Spinal cord (tissue), 10 donors: ENCODE results near the gene ADGRV1. TPM values are rescaled to one million over a fixed set of nuclear protein-coding genes. Genes with fewer than 3 reads are reported as not detected.
"Not testable (repeated sequence)": the region's sequence is repeated elsewhere in the genome, so short reads cannot be mapped to it uniquely, and the experiment has no call there.

Source experiments
- DNase-seq, 6 donors: peaks; one replicate each; pipeline versions ENCODE4 v3.0.0 to v3.0.0-alpha.2; 2013 to 2015; ENCODE audit warnings: low spot score in 6 of 6, low read depth in 4 of 6
- H3K27ac ChIP-seq: one replicate; pipeline ENCODE4 v1.5.1; 2013; ENCODE audit warnings: low read depth, low read length, control low read depth
- H3K27me3 ChIP-seq: one replicate; pipeline ENCODE4 v1.6.1; 2013; ENCODE audit warnings: low read length; ENCODE audit not compliant: control insufficient read depth, insufficient read depth
- H3K36me3 ChIP-seq: one replicate; pipeline ENCODE4 v1.6.1; 2013; ENCODE audit warnings: low read length; ENCODE audit not compliant: control insufficient read depth, insufficient read depth
- H3K4me1 ChIP-seq: one replicate; pipeline ENCODE4 v1.6.1; 2013; ENCODE audit warnings: low read length; ENCODE audit not compliant: control insufficient read depth, insufficient read depth
- H3K4me3 ChIP-seq: one replicate; pipeline ENCODE4 v1.5.1; 2013; ENCODE audit warnings: low read depth, low read length, control low read depth
- H3K9me3 ChIP-seq: one replicate; pipeline ENCODE4 v1.6.1; 2013; ENCODE audit warnings: low read length; ENCODE audit not compliant: control insufficient read depth, insufficient read depth
- WGBS: methylation state at CpG from one replicate; pipeline ENCODE4 v1.1.5; 2013; ENCODE audit warnings: missing lambda C conversion rate; ENCODE audit not compliant: insufficient coverage; 5-methylcytosine and 5-hydroxymethylcytosine counted together
- polyA plus RNA-seq, 2 donors: library from polyadenylated mRNA; unstranded; fragments of 120-200 nt; gene quantifications; one replicate each; pipeline ENCODE4 v1.2.1, GENCODE V29; 2013; ENCODE audit not compliant: insufficient read length in 2 of 2
- total RNA-seq, 2 donors: library from RNA; depleted of rRNA in 1 of 2; stranded (reverse); fragments of 120-200 nt in 1 of 2; fragments of >200 nt in 1 of 2; gene quantifications; one replicate each; pipeline versions ENCODE4 v1.2.3 to v1.2.4, GENCODE V29; 2013 to 2014
- donor health status: healthy.

Gene ADGRV1
- total and polyA plus RNA-seq, 4 donors, result 72.0 to 180 (median 108) TPM

DNA sequence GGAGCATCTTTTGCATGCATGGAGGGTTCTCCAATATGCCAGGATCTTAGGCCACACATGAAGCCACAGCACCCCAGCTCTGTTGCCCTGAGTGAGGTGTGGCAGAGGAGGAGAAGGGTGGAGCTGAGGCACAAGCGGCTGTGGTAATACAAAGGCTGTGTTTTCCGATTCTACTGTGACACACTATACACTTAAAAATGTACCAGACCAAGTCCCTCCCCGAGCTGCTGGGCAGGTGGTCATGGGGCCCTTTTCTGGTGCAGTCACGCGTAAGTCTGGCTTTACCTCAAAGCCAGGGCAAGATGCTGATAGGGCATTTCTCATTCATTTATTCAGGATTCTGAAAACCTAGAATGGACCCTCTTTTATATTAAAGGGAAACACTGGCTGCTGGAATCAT is 3.7 kb downstream of the ADGRV1 start:
- peak in 2 of 6 donors; percentile 43 to 74 for DNase-seq
- Histone ChIP-seq H3K4me3 (no peak overlapping the region), H3K27me3 (peaks cover 11% of the 10 kb centered on the region), H3K27ac (peak overlapping the region; percentile 37), H3K9me3 (no peaks in the 10 kb centered on the region), H3K4me1 (peaks cover 10% of the 10 kb centered on the region), H3K36me3 (no peaks in the 10 kb centered on the region)
- WGBS, result 17% methylated on average over 2 of the region's 5 CpGs

DNA sequence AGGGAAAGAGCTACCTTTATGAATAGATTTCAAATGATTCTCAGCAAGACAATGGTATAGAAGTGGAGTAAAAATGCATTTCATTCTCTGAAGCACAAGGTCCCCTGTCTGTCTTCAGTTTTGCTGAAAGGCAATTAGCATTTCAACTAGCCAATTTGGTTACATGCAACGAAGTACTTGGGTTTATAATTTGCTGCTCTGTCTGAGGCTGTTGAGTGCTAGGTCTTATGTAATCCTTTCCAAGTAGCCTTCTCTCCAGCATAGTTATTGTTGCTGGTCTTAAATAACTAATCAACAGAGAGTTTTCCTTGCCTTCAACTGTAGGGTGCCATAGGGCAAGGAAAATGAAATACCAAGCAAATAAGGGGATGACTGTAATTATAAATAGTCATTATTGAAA is 4.5 kb downstream of the ADGRV1 start:
- DNase-seq, result peak in 2 of 6 donors; percentile 36 to 80
- 40% methylated on average over 1 of the region's 1 CpG for WGBS
- no peak overlapping the region for H3K4me3 ChIP-seq

DNA sequence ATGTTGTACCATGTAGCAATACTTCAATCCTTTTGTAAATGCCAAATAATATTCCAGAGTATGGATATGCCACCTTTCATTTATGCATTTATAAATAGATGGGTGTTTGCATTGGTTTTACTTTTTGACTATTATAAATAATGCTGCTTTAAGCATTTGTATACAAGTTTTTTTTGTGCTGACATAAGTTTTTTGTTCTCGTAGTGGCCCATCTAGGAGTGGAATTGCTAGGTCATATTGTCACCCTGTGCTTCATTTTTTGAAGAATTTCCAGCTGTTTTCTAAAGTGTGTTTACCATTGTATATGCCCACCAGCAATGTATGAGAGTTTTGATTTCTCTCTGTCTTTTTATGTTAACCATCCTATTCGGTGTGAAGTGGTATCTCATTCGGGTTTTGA is 6.9 kb downstream of the ADGRV1 start:
- H3K27ac ChIP-seq, result no peak overlapping the region
- no peak overlapping the region for H3K4me3 ChIP-seq
- no peaks in the 10 kb centered on the region for H3K36me3 ChIP-seq
- peaks cover 4% of the 10 kb centered on the region for H3K9me3 ChIP-seq
- WGBS, result no CpG with 5 or more reads among the region's 3 CpGs
- no peaks in the 10 kb centered on the region for H3K27me3 ChIP-seq
- no peak for DNase-seq
- peaks cover 4% of the 10 kb centered on the region for H3K4me1 ChIP-seq

More for the DNA sequence above, 4.5 kb downstream of the ADGRV1 start:
- Histone ChIP-seq H3K27me3 (peaks cover 7% of the 10 kb centered on the region), H3K27ac (no peak overlapping the region), H3K9me3 (no peaks in the 10 kb centered on the region), H3K4me1 (peaks cover 10% of the 10 kb centered on the region), H3K36me3 (no peaks in the 10 kb centered on the region)

DNA sequence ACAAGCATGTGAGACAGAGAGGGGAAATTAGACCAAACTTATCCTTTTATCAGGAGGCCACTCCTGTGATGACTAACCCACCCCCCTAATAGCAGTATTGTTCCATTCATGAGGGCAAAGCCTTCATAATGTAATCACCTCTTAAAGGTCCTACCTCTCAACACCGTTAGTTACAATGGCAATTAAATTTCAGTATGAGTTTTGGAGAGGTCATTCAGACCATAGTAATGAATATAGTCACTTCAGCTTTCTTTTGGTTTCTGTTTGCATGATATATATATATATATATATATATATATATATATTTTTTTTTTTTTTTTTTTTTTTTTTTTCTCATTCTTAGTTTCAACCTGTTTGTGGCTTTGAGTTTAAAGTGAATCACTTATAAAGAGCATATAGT is 10.5 kb downstream of the ADGRV1 start:
- no peak for DNase-seq
- Histone ChIP-seq H3K4me1 (no peaks in the 10 kb centered on the region), H3K36me3 (no peaks in the 10 kb centered on the region), H3K9me3 (peaks cover 7% of the 10 kb centered on the region), H3K27ac (no peak overlapping the region), H3K27me3 (no peaks in the 10 kb centered on the region), H3K4me3 (no peak overlapping the region)
- no CpG with 5 or more reads among the region's 1 CpG for WGBS

DNA sequence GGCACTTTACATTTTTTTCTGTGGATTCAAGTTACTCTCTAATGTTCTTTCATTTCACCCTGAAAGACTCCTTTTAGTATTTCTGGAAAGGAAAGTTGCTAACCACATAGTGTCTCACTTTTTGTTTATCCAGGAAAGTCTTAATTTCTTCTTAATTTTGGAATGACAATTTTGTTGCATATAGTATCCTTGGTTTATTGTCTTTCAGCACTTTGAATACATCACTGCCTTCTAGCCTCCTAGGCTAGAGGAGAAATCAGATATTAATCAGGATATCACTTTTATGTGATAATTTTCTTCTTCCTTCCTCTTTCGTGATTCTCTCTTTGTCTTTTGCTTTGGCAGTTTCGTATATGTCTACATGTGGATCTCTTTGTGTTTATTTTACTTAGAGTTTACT is 11.4 kb downstream of the ADGRV1 start:
- Histone ChIP-seq H3K4me3 (no peak overlapping the region), H3K9me3 (peaks cover 7% of the 10 kb centered on the region), H3K36me3 (no peaks in the 10 kb centered on the region), H3K4me1 (no peaks in the 10 kb centered on the region), H3K27me3 (no peaks in the 10 kb centered on the region), H3K27ac (no peak overlapping the region)
- no CpG with 5 or more reads among the region's 2 CpGs for WGBS
- no peak for DNase-seq

DNA sequence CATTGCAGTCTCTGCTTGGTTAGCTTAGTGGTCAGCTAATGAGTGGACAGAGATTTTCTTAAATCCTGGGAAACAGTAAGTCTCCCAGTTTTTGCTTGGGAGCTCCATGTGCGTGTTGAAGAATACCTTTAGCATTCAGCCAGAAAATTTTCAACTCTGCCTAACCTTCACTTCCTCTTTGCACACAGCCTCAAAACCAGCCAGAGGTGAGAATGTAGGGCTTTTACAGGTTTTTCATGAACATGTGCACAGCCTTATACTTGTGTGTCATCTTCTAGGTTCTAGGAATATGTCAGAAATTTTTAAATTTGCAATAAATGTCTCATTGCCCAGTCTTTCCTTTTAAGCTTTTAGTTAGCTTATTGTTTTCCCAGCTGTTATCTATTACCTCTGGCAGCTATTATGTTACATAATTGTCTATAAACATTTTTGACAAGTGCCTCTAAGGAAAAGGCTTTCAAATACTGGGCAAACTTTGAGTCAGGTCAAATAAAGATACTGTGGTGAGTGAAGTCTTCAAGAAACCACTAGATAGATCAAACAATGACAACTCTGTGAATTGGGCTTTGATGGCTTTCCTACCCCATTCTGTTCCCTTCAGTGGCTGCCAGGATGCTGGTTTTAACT is 12.7 kb downstream of the ADGRV1 start:
- DNase-seq, result peak in 1 of 6 donors; percentile 8

DNA sequence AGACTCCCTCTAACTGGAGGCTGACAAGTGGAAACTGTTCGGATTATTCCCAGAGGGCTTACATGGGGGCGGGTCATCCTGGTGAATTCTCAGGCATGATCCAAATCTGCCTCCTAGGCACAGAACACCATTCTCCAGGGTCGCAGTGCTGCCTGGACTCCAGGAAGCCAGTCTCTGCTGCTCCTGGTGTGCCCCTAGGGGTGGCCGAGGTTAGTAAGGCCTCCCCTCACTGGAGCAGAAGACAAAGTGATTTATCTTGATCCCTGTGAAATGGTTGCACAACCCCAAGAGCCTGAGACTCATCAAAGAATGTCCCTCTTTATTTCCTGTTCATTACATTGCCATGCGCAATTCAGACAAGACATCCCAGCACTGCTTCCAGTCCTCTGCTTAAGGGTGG is 17.1 kb downstream of the ADGRV1 start:
- Histone ChIP-seq H3K9me3 (peaks cover 2% of the 10 kb centered on the region), H3K4me1 (no peaks in the 10 kb centered on the region), H3K27me3 (no peaks in the 10 kb centered on the region), H3K27ac (no peak overlapping the region), H3K36me3 (no peaks in the 10 kb centered on the region), H3K4me3 (no peak overlapping the region)
- 96% methylated on average over 4 of the region's 5 CpGs for WGBS
- DNase-seq, result no peak

More for the DNA sequence above, 12.7 kb downstream of the ADGRV1 start:
- WGBS, result no CpG with 5 or more reads among the region's 1 CpG
- Histone ChIP-seq H3K36me3 (no peaks in the 10 kb centered on the region), H3K4me3 (no peak overlapping the region), H3K27me3 (no peaks in the 10 kb centered on the region), H3K9me3 (peaks cover 7% of the 10 kb centered on the region), H3K4me1 (no peaks in the 10 kb centered on the region), H3K27ac (no peak overlapping the region)

DNA sequence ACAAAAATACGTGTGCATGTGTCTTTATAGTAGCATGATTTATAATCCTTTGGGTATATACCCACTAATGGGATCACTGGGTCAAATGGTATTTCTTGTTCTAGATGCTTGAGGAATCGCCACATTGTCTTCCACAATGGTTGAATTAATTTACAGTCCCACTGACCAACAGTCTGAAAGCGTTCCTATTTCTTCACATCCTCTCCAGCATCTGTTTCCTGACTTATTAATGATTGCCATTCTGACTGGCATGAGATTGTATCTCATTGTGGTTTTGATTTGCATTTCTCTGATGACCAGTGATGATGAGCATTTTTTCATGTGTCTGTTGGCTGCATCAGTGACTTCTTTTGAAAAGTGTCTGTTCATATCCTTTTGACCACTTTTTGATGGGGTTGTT is 18.0 kb downstream of the ADGRV1 start:
- no CpG with 5 or more reads among the region's 3 CpGs for WGBS
- H3K27ac ChIP-seq, H3K4me1 ChIP-seq, H3K9me3 ChIP-seq, H3K27me3 ChIP-seq, DNase-seq, H3K4me3 ChIP-seq, H3K36me3 ChIP-seq: not testable (repeated sequence)

DNA sequence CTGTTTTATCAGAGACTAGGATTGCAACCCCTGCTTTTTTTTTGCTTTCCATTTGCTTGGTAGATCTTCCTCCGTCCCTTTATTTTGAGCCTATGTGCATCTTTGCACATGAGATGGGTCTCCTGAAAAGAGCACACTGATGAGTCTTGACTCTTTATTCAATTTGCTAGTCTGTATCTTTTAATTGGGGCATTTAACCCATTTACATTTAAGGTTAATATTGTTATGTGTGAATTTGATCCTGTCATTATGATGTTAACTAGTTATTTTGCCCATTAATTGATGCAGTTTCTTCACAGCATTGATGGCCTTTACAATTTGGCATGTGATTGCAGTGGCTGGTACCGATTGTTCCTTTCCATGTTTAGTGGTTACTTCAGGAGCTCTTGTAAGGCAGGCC is 21.3 kb downstream of the ADGRV1 start:
- 88% methylated on average over 1 of the region's 2 CpGs for whole genome bisulfite sequencing
- not testable (repeated sequence) for H3K36me3 ChIP-seq, H3K27ac ChIP-seq, H3K4me3 ChIP-seq, H3K9me3 ChIP-seq, H3K4me1 ChIP-seq, DNase-seq, H3K27me3 ChIP-seq

DNA sequence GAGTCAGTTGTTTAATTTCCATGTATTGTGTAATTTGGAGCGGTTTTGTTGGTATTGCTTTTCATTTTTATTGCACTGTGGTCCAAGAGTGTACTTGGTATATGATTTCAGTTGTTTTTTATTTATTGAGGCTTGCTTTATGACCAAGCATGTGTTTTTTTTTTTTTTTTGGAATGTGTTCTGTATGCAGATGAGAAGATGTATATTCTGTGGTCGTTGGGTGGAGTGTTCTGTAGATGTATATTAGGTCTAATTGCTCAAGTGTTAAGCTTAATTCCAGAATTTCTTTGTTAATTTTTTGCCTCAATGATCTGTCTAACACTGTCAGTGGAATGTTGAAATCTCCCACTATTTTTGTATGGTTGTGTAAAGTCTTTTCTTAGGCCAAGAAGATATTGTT is 23.4 kb downstream of the ADGRV1 start:
- 93% methylated on average over 2 of the region's 2 CpGs for WGBS

More for the DNA sequence above, 23.4 kb downstream of the ADGRV1 start:
- no peaks in the 10 kb centered on the region for H3K36me3 ChIP-seq
- no peaks in the 10 kb centered on the region for H3K27me3 ChIP-seq
- DNase-seq, result no peak
- H3K9me3 ChIP-seq, result no peaks in the 10 kb centered on the region
- H3K27ac ChIP-seq, result no peak overlapping the region
- no peaks in the 10 kb centered on the region for H3K4me1 ChIP-seq
- H3K4me3 ChIP-seq, result no peak overlapping the region
